Liver (tissue), 3 donors: ENCODE measurements around the gene ZNF710.

Experiments used
- EGR1 ChIP-seq, 2 donors: IDR thresholded peaks; 2 replicates each; pipeline ENCODE4 v1.6.1; 2016 to 2018; ENCODE audit warnings: antibody characterized with exemption in 2 of 2, low read depth in 2 of 2
- FOXA1 ChIP-seq: IDR thresholded peaks from 2 replicates; pipeline ENCODE4 v1.6.1; 2016; ENCODE audit warnings: antibody characterized with exemption
- GABPA ChIP-seq, 2 donors: IDR thresholded peaks in 1 of 2; conservative IDR thresholded peaks in 1 of 2; 2 replicates each; pipeline ENCODE4 v1.6.1; 2016; ENCODE audit warnings: antibody characterized with exemption in 2 of 2, mild to moderate bottlenecking in 1 of 2, moderate library complexity in 1 of 2
- HNF4A ChIP-seq, 2 donors: conservative IDR thresholded peaks; 2 replicates each; pipeline ENCODE4 v1.6.1; 2016; ENCODE audit warnings: antibody characterized with exemption in 2 of 2, mild to moderate bottlenecking in 2 of 2
- HNF4G ChIP-seq: IDR thresholded peaks from 2 replicates; pipeline ENCODE4 v1.6.1; 2016; ENCODE audit warnings: antibody characterized with exemption
- JUND ChIP-seq, 2 donors: IDR thresholded peaks; 2 replicates each; pipeline ENCODE4 v1.6.1; 2016; ENCODE audit warnings: antibody characterized with exemption in 2 of 2
- RAD21 ChIP-seq, 2 donors: IDR thresholded peaks; 2 replicates each; pipeline ENCODE4 v1.6.1; 2016; ENCODE audit warnings: antibody characterized with exemption in 2 of 2, mild to moderate bottlenecking in 2 of 2
- RXRA ChIP-seq, 2 donors: IDR thresholded peaks; 2 replicates each; pipeline ENCODE4 v1.6.1; 2017 to 2018; ENCODE audit warnings: antibody characterized with exemption in 2 of 2, mild to moderate bottlenecking in 1 of 2
- SP1 ChIP-seq: IDR thresholded peaks from 2 replicates; pipeline ENCODE4 v1.6.1; 2018; ENCODE audit warnings: antibody characterized with exemption, mild to moderate bottlenecking
- TF ChIP-seq, protein P1 (sequence below): fragments of 150-350 bp; IDR thresholded peaks from 2 replicates; pipeline ENCODE4 v1.5.1; 2017; ENCODE audit warnings: improper control_type of control experiment, low read depth, low read length; ENCODE audit not compliant: missing input control
- donor health status: healthy.
- donor health status: healthy.

DNA sequence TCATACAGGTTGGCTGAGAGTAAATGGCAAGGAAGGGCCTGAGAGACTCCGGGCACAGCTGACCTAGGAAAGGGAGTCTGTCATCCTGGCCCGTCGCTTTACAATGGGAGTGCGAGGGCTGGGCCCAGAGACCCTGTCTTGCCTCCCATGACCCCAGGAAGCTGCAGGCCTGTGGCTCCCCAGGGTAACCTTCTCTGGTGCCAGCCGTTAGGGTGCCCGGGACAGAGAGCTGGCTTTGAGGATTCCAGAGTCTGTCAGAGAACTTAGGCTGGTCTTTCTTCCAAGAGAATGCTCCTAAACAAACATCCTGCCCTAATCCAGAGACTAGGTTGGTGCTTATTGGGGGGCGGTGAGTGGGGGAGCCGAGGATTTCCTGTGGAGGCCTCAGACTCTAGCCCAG, 18.5 kb downstream of the ZNF710 start:
- TF ChIP-seq, protein P1, sequence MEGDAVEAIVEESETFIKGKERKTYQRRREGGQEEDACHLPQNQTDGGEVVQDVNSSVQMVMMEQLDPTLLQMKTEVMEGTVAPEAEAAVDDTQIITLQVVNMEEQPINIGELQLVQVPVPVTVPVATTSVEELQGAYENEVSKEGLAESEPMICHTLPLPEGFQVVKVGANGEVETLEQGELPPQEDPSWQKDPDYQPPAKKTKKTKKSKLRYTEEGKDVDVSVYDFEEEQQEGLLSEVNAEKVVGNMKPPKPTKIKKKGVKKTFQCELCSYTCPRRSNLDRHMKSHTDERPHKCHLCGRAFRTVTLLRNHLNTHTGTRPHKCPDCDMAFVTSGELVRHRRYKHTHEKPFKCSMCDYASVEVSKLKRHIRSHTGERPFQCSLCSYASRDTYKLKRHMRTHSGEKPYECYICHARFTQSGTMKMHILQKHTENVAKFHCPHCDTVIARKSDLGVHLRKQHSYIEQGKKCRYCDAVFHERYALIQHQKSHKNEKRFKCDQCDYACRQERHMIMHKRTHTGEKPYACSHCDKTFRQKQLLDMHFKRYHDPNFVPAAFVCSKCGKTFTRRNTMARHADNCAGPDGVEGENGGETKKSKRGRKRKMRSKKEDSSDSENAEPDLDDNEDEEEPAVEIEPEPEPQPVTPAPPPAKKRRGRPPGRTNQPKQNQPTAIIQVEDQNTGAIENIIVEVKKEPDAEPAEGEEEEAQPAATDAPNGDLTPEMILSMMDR: no peak
- TF ChIP-seq GABPA (IDR thresholded peaks at IDR 0.05 in 1 of 2, conservative IDR thresholded peaks at IDR 0.05 in 1 of 2) (no peak), SP1 (no peak), HNF4A (conservative IDR thresholded peaks at IDR 0.05) (no peak), HNF4G (no peak), JUND (IDR thresholded peaks at IDR 0.05) (no peak), RXRA (IDR thresholded peaks at IDR 0.05) (no peak), RAD21 (IDR thresholded peaks at IDR 0.05) (no peak), EGR1 (IDR thresholded peaks at IDR 0.05; ENCODE audit: low read depth in 2 of 2) (no peak), FOXA1 (no peak)
